COLO668 (cell line): ENCODE data around the gene C18orf63.
"Not testable (repeated sequence)": the region's sequence is repeated elsewhere in the genome, so short reads cannot be mapped to it uniquely, and the experiment has no call there.

Experiments
- DNase-seq: peaks from one replicate; lab custom pipeline; 2025; ENCODE audit not compliant: unreplicated experiment; lab: John Stamatoyannopoulos, UW

The C18orf63 gene

DNA sequence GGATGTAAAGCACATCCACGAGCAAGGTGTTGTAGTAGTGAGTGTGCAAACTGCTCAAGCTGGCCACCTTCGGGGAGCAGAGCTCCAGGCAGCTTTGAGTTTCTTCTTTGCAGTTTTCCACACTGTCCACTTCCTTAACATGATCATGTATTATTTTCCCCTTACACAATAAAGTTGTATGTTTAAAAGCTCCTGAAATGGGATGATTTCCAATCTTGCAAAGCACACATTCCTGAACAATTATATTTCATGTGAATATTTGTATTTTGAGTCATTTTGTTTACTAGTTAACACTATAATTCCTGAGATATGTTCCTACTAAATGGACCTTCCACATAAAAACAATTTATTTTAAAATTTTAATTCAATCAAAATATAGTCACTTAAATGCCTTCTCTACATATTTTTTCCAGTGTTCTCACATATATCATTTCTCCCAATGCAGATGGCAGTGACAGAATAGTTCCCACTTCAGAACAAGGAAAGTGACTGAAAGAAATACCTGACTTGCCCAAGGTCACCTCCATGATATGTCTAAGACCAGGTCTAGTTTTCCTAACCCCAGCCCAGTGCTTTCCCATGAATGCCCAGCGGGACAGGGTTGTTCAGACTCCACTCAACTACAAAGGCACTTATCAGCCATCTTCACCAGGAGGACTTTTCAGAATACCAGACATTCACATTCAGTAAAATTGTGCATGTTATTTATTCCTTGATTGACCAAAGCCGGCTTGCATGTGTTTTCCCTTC is 29.4 kb upstream of the C18orf63 start:
- DNase-seq, result no peak

DNA sequence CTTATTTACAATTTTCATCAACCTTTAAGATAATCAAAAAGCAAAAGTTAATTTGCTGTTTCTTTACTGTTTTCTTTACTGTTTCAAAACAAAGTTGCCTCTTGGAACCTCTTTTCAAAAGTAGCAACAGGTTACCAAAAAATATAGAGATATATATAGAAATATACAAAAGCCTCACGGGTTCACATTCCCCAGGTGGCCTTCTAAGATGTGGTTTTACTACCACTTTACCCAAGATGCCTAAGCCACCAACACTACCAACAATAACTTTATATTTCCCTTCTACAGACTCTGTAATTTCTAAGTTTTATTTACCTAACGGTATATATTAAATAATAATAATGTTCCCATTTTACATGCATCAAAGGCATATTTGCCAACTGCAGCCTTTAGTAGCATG is 28.8 kb upstream of the C18orf63 start:
- no peak for DNase-seq

DNA sequence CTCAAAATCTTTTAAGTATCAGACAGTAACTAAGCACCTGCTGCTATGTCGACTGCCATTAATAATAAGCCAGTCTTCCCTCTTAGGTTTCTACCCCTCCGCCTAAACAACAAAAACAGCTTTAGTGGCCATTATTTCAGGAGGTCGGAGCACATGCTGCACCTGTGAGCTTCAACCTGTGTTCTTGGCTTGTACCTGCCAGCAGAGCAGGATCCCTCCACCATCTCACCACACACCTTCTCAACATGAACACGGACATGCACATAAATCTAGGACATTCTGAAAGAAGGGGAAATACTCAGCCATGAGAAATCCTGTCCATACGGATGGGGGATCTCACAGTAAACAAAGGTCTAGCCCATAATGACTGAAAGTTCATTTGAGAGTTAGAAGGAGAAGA is 27.6 kb upstream of the C18orf63 start:
- no peak for DNase-seq

DNA sequence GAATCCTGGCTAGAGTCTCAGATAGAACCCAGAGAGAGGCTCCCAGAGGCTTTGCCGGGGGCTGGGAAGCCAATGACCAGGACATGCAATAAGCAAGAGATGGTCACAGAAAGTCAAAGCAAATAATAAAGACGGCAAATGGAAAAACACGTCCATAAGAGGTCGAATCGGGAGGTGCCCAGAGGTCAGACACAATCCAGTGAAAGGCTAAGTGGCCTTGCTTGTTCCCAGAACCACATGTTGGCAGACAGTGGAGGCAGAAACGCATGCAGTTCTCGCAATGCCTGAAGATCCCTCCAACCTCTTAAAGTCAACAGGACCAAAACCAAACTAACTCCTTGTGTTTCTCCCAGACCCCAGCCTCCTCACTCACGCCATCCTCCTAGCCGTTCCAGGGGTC is 26.9 kb upstream of the C18orf63 start:
- DNase-seq, result no peak

DNA sequence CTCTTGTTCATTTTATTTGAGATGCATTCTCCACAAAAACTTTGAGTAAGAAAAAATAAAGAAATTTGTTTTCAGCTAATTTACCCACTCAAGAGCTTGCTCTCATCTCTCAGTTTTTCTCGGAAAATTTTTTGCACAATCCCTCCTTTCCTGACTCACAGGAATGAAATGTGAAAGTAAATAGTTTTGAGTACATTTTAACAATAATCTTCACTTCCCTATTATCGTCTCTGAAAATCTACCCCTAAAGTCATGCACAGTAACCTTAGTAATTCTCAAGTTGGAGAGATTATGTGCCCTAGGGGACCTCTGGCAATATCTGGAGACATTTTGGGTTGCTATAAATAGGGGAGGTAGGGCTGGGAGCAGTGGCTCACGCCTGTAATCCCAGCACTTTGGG is 26.5 kb upstream of the C18orf63 start:
- no peak for DNase-seq

DNA sequence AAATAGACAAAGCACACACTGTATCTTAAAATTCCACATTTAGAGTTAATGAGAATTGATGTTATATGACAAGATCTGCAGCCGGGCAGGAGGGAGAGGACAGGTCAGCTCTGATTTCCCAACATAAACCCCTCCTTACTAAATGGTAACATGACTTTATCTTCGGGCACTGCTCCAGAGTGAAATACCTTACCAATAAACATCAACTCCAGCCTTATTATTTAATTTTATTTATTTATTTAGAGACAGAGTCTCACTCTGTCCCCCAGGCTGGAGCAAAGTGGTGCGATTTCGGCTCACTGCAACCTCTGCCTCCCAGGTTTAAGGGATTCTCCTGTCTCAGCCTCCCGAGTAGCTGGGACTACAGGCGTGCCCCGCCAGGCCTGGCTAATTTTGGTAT is 25.6 kb upstream of the C18orf63 start:
- no peak for DNase-seq

DNA sequence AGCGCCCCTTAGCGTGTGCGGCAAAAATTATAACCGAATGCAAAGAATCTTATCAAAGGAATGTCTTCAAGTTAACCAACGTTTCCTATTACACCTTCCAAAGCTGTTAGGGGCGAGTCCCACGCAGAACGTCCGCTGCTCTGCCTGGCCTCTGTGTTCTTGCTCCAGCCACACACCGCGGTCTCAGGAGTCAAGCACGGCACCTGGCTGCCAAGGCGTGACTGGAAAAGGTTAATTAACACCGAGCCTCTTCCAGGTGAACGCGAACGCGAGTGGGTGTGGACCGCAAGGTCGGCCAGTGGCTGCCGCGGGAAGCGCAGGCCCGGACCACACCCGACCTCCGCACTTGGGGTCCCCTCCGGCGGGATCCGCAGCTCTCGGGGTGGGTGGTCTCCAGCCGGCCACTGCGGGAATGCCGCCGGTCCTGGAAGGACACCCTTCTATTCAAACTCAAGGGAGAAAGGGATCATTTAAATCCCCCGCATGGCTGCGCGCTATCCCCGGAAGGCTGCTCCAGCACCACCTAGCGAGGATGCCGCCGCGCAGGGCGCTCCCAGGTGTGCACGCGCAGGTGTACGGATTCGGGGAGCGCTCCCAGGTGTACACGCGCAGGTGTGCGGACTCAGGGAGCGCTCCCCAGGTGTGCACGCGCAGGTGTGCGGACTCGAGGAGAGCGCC is 24.7 kb upstream of the C18orf63 start:
- peak; percentile 98 for DNase-seq

DNA sequence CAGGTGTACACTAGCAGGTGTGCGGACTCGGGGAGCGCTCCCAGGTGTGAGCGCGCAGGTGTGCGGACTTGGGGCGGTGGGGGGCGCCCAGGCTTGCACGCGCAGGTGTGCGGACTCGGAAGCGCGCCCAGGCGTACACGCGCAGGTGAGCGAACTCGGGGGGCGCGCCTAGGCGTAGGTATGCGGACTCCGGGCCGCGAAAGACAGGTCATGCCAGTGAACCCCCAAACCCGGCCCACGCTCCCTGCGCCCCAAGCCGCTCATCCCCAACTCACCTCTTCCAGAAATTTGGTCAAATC is 24.2 kb upstream of the C18orf63 start:
- no peak for DNase-seq

DNA sequence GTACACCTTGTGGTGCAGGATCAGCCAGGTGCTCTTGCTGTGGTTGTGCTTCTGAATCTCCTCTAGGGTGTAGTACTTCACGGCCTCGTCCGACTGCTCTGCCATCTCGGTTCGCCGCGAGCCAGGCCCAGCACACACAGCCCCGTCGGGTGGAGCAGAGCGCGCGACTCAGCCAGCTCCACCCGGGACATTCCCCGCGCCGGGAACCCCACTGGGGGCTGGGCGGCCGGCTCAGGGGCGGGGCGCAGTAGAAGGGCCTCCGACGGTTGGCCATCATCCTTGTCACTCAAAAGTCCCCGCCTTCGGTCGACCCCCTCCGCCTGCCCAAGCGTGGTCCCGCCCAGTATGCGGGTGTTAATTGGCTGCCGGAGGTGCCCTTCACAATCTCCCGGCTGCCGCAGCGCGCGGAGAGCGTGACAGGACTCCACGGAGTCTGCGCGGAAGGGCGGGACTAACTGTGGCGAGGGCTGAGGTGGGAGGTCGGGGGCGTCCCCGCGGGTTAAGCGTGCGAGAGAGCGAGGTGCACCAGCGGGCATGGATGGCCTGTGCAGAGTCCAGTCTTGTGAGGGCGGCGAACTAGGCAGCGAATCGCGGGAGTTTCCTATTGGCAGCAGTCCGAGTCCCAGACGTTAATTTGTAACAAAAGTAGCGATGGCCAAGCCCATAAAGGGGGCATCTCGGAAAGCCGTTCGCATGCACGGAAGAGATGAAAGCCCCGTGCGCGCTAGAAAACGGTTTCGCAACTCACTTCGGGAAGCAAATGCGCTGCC is 23.7 kb upstream of the C18orf63 start, which contains the start of gene CYB5A:
Gene CYB5A, minus strand, starts transcription at position 193 of the 770 bp plus-strand sequence. Its CDS starts 88 bp downstream, at position 105.
- DNase-seq, result peak; percentile 98

DNA sequence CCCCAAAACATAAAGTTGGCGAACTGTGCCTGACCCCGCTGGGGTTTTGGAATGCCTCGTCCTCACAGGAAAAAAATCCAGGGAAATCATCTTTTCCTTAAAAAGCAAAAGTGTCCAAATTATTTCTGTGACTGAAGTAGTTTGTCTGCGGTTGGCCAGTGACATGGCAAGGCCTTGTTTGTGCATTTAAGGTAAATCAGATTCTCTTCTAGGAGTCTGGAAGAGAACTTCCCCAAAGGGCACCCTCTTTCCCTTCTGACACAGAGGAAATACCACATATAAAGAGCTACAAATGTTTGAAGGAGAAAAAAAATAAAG is 23.1 kb upstream of the C18orf63 start:
- no peak for DNase-seq

DNA sequence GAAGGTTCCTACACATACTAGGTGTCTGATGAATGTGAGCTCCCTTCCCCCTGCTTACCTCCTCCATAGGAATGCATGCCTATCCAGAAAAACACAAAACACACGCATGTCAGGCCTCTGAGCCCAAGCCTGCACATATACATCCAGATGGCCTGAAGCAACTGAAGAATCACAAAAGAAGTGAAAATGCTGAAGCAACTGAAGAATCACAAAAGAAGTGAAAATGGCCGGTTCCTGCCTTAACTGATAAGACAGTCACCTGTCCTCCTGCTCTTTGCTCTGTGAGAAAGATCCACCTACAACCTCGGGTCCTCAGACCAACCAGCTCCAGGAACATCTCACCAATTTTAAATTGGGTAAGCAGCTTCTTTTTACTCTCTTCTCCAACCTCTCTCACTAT is 22.7 kb upstream of the C18orf63 start:
- not testable (repeated sequence) for DNase-seq

DNA sequence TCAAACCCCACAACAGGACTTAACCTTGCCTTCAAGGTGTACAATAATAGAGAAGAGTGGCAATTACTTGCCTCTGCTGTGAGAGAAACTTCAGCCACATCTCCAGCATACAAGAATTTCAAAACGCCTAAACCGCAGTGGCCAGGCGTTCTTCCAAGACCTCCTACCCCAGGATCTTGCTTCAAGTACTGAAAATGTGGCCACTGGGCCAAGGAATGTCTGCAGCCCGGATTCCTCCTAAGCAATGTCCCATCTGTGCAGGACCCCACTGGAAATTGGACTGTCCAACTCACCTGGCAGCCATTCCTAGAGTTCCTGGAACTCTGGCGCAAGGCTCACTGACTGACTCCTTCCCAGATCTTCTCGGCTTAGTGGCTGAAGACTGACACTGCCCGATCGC is 21.1 kb upstream of the C18orf63 start:
- DNase-seq, result no peak

DNA sequence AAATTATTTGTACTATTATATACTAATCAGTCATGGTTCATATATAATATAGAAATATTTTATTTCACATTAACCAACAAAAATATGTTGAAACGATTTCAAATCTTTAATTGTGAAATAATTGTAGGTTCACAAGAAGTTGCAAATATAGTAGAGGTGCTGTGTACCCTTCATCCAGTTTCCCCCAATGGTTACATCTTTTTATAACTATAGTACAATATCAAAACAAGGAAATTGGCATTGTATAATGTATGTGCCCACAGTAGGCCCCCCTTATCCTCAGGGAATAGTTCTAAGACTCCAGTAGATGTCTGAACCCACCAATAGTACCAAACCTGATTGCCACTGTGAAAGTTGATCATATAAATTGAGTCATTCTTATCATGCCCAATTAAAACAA is 16.5 kb upstream of the C18orf63 start:
- DNase-seq, result no peak

DNA sequence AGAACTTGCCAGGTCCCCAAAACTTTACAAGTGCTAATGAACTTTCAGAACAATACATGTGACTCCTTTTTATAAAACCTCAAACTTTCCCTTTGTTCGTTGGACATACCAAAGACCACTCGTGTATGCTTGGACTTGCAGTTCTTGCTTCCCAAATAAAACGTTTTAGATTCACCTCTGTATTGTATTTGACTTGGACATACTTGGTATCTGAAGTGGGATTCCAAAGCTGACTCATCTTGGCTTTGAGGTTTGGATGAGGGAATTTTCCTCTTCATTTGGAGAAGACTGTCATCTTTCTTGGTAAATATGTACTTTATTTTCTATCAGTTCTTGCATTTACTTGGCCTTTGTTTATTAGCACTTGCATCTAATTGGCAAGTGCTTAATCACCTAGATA is 15.9 kb upstream of the C18orf63 start:
- no peak for DNase-seq

DNA sequence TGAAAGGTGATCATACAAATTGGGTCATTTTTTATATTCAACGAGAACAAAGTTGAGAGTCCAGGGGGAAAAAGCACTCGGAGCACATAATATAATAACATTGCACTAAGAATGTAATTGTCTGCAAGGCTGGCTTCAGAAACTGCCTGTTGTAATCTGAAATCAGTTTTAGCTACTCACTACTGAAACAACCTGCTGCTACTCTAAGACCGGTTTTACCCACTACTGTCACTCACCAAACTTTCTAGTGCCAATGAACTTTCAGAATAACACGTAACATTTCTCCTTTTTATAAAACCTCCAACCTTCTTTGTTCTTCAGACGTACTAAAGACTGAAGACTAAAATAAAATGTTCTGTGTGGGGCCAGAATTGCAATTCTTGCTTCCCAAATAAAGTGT is 12.3 kb upstream of the C18orf63 start:
- DNase-seq, result no peak

DNA sequence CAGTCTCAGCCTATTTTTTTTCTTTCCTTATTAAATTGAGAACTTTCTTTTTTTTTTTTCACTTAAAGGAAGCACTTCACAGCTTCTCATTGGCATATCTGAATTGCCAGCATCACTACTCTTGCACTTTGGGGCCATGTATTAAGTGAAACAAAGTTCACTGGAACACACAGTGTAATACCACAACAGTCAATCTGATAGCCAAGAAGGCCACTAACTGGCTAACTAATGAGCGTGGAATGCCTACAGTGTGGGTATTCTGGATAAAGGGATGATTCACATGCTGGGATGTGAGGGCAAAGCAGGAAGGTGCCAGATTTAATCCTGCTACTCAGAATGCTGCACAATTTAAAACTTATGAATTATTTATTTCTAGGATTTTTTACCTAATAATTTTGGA is 11.7 kb upstream of the C18orf63 start:
- no peak for DNase-seq

DNA sequence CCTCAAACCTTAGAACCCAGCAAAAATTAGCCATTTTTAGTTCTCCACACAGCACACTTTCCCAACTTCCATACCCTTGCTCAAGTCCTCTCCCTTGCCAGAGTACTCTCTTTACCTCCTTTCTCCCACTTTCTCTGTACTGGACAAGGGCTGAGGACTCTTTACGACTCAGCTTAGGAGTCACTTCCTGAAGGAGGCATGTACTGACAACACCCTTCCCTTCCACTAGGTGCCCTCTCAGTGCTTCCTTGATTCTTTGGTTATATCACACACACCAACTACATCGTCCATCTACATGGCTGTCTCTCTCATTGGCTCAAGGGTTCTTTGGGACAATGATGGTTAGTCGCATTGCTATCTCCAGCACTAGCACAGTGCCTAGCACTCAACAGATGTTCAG is 5.2 kb upstream of the C18orf63 start:
- no peak for DNase-seq

DNA sequence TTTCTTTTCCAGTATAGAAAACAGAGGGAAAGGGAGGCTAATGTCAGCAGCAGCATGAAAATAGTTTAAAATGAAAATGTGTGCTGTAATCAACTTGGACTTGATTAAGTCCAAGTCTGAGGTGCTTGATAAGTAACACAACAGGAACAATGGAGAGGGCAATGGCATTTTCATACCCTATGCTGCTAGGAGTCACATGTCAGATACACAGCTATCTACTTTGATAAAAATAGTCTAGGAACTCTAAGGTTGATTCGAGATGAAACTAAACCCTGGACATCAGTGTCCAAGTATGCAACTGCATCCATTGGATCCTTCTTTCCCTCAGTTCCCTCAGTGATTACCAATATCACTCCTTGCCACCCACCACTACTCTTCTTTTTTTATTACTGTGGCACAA is 4.6 kb upstream of the C18orf63 start:
- DNase-seq, result no peak

DNA sequence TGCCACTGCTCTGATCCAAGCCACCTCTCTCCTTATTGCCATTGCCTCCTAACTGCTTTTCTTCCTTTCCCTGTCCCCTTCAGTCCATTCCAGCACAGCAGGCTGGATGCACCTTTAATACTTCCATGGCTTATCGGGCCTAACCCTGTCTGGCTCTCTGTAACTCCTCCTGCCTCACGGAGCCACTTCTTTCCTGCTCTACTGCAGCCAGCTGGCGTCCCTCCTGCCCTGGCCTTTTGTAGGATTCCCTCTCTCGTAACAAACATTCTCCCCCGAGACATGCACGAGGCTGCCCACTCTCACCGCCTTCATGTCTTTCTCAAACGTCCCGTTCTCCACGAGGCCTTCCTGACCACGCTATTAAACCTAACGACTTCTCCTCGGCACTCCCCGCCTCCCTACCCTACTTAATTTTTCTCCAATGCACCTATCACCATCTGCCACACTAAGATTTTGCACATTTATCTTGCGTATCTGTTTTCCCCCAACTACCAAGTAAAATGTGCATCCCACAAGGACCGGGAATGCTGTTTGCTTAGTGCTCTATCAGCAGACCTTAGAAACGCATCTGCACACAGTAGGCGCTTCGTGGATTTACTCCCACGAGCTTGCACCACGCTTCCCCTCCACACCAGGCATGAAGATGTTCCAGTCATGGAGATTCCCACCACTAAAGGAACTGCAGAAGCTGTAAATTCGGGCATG is 728 bp upstream of the C18orf63 start:
- no peak for DNase-seq

DNA sequence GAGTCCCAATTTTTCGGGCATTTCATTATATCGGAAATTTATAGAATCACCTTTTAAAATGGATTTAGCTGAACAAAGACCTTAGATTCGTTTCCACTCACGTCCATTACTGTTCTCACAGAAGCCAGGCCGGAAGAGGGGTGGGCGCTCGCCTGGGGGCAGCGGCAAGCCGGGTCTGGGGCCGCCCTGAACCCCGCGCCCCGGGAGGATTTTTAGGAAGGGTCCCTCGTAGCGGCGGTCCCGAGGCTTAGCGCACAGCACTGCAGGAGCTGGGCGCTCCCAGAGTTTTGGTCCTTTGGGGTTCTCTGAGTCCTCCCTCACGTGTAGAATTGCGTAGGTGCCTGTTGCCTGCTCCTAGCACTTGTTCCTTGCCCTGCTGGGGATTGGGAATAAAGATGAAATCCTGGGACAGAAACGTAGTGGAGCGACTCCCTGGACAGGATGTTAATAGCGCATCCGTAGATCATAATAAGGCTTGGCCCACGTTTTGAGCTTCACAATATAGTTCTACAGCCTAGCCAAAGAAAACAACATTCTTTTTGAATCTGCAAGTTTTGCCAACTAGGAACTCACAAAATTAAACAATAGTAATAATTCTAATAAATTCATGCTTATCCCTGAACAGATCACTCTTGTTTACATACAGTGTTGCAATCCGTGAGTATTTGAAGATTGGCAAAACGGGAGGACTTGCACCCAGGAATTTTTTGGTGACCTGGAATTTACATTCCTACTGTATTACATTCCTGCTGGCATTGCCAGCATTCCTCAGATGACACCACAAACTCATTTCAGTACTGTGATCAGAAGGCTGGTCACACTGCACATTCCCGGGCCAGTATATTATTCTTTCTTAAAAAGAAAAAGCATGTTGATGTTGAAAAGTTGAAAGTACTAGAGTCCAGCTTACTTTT is 875 bp downstream of the C18orf63 start:
- no peak for DNase-seq

DNA sequence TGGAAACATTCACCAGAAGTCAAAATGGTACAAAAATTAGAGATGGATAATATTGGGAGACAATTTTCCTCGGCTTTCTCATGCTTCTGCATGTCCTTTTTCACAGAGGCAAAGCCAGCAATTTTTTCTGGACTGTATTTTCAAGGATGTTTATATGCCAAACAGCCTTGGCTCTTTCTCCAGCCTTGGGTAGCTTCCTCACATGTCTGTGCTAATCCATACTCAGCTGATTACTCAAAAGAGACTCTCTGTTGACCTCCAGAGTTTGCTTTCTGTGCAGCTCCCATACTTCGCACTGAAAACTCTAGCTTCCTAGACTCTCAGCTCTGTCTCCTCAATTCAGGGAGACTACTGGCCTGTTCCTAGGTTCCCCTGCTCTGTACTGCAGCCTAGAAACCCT is 10.6 kb downstream of the C18orf63 start:
- no peak for DNase-seq
